ENCODE measurements around the gene PHIP. TPM values are rescaled to one million over a fixed set of nuclear protein-coding genes. Genes with fewer than 3 reads are reported as not detected.
A peak's percentile ranks its signal among the peaks of the same experiment; 100 is the strongest.

The PHIP gene
- polyA plus RNA-seq, 6 donors from 2014 or later = 9.0 to 18.7 (median 14.5) TPM

GRCh38 chr6:79062708-79063107 is 15.3 kb downstream of the PHIP start:
- Mint-ChIP-seq H3K27ac (no peak overlapping the region), H3K27me3 (no peaks in the 10 kb centered on the region), H3K4me3 (no peak overlapping the region), H3K4me1 (peaks cover 5 to 10% (median 7%) of the 10 kb centered on the region in 3 donors), H3K9me3 (no peaks in the 10 kb centered on the region), H3K36me3 (peaks cover 13 to 19% of the 10 kb centered on the region in 2 donors)
- DNase-seq (no peak), ATAC-seq (ENCODE audit: low read depth in 2 of 2) (no peak)

- Mint-ChIP-seq H3K36me3 (peaks cover 32 to 33% of the 10 kb centered on the region in 2 donors), H3K27ac (no peak overlapping the region), H3K4me3 (no peak overlapping the region), H3K9me3 (peaks cover 0 to under 1% (median 0%) of the 10 kb centered on the region in 7 donors), H3K4me1 (peaks cover 7 to 9% (median 7%) of the 10 kb centered on the region in 3 donors), H3K27me3 (no peaks in the 10 kb centered on the region)
- ATAC-seq (ENCODE audit: low read depth in 2 of 2) = no peak
- no peak for DNase-seq
Measured at GRCh38 chr6:79057746-79058145, 20.3 kb downstream of the PHIP start.

GRCh38 chr6:79056226-79056625 is 21.8 kb downstream of the PHIP start:
- Mint-ChIP-seq H3K27me3 (no peaks in the 10 kb centered on the region), H3K27ac (peak overlapping the region in 4 of 6 donors; percentile 33 to 66 (median 42)), H3K4me1 (peaks cover 9 to 13% (median 10%) of the 10 kb centered on the region in 3 donors), H3K9me3 (peaks cover 0 to 10% (median 3%) of the 10 kb centered on the region in 7 donors), H3K4me3 (no peak overlapping the region), H3K36me3 (peaks cover 41 to 46% of the 10 kb centered on the region in 2 donors)
- ATAC-seq (ENCODE audit: low read depth in 2 of 2) (no peak), DNase-seq (no peak)

- H3K36me3 Mint-ChIP-seq = peaks cover 16% of the 10 kb centered on the region in 2 donors
Measured at GRCh38 chr6:79048611-79049010, 29.4 kb downstream of the PHIP start.

GRCh38 chr6:79047072-79047471 is 31.0 kb downstream of the PHIP start:
- no peak for DNase-seq
- Mint-ChIP-seq H3K27me3 (no peaks in the 10 kb centered on the region), H3K27ac (peak overlapping the region in 1 of 6 donors; percentile 59), H3K9me3 (peaks cover 0 to 3% (median 1%) of the 10 kb centered on the region in 7 donors), H3K36me3 (peaks cover 6% of the 10 kb centered on the region in 2 donors), H3K4me1 (peaks cover 9 to 20% (median 16%) of the 10 kb centered on the region in 3 donors), H3K4me3 (no peak overlapping the region)
- no peak for ATAC-seq (ENCODE audit: low read depth in 2 of 2)

More at GRCh38 chr6:79048611-79049010, 29.4 kb downstream of the PHIP start:
- Mint-ChIP-seq H3K4me1 (peaks cover 7 to 15% (median 8%) of the 10 kb centered on the region in 3 donors), H3K9me3 (peaks cover 0 to 10% (median 3%) of the 10 kb centered on the region in 7 donors), H3K27ac (peak overlapping the region in 3 of 6 donors; percentile 11 to 93 (median 49)), H3K4me3 (no peak overlapping the region), H3K27me3 (no peaks in the 10 kb centered on the region)
- ATAC-seq (ENCODE audit: low read depth in 2 of 2) = no peak
- no peak for DNase-seq

- Mint-ChIP-seq H3K9me3 (no peaks in the 10 kb centered on the region), H3K4me3 (no peak overlapping the region), H3K27me3 (no peaks in the 10 kb centered on the region), H3K27ac (peak overlapping the region in 3 of 6 donors; percentile 8 to 77 (median 50)), H3K4me1 (peaks cover 7 to 17% (median 16%) of the 10 kb centered on the region in 3 donors), H3K36me3 (peaks cover 0 to 4% of the 10 kb centered on the region in 2 donors)
- DNase-seq (no peak), ATAC-seq (ENCODE audit: low read depth in 2 of 2) (no peak)
Measured at GRCh38 chr6:79045966-79046365, 32.1 kb downstream of the PHIP start.

GRCh38 chr6:79042799-79043126 is 35.3 kb downstream of the PHIP start:
- H3K27me3 Mint-ChIP-seq = no peaks in the 10 kb centered on the region
- no peak overlapping the region for H3K4me3 Mint-ChIP-seq
- no peak overlapping the region for H3K27ac Mint-ChIP-seq
- H3K4me1 Mint-ChIP-seq = peaks cover 10 to 22% (median 16%) of the 10 kb centered on the region in 3 donors
- peaks cover 12 to 17% of the 10 kb centered on the region in 2 donors for H3K36me3 Mint-ChIP-seq
- ATAC-seq (ENCODE audit: low read depth in 2 of 2) = no peak
- no peaks in the 10 kb centered on the region for H3K9me3 Mint-ChIP-seq
- DNase-seq = no peak

GRCh38 chr6:79042088-79042798 is 35.8 kb downstream of the PHIP start:
- peaks cover 12 to 18% of the 10 kb centered on the region in 2 donors for H3K36me3 Mint-ChIP-seq
- ATAC-seq (ENCODE audit: low read depth in 2 of 2) = no peak

GRCh38 chr6:79040083-79040482 is 38.0 kb downstream of the PHIP start:
- DNase-seq = no peak
- H3K4me3 Mint-ChIP-seq = no peak overlapping the region
- H3K4me1 Mint-ChIP-seq = peaks cover 6 to 32% (median 12%) of the 10 kb centered on the region in 3 donors
- no peak for ATAC-seq (ENCODE audit: low read depth in 2 of 2)
- no peak overlapping the region for H3K27ac Mint-ChIP-seq
- H3K36me3 Mint-ChIP-seq = peaks cover 18 to 23% of the 10 kb centered on the region in 2 donors
- H3K9me3 Mint-ChIP-seq = peaks cover 0 to 4% (median 0%) of the 10 kb centered on the region in 7 donors
- no peaks in the 10 kb centered on the region for H3K27me3 Mint-ChIP-seq

More at GRCh38 chr6:79042088-79042798, 35.8 kb downstream of the PHIP start:
- Mint-ChIP-seq H3K4me3 (no peak overlapping the region), H3K4me1 (peaks cover 10 to 23% (median 16%) of the 10 kb centered on the region in 3 donors), H3K27ac (no peak overlapping the region), H3K9me3 (no peaks in the 10 kb centered on the region), H3K27me3 (no peaks in the 10 kb centered on the region)
- DNase-seq = no peak

- no peak for ATAC-seq (ENCODE audit: low read depth in 2 of 2)
- Mint-ChIP-seq H3K4me3 (no peak overlapping the region), H3K36me3 (peaks cover 22 to 23% of the 10 kb centered on the region in 2 donors), H3K9me3 (peaks cover 0 to 4% (median 0%) of the 10 kb centered on the region in 7 donors), H3K4me1 (peaks cover 2 to 31% (median 17%) of the 10 kb centered on the region in 3 donors), H3K27ac (no peak overlapping the region), H3K27me3 (no peaks in the 10 kb centered on the region)
- DNase-seq = no peak
Measured at GRCh38 chr6:79038061-79038460, 40.0 kb downstream of the PHIP start.

- DNase-seq = no peak
- no peak overlapping the region for H3K4me3 Mint-ChIP-seq
- H3K27me3 Mint-ChIP-seq = no peaks in the 10 kb centered on the region
- peaks cover 4 to 38% (median 26%) of the 10 kb centered on the region in 3 donors for H3K4me1 Mint-ChIP-seq
- H3K9me3 Mint-ChIP-seq = peaks cover 0 to 4% (median 0%) of the 10 kb centered on the region in 7 donors
- ATAC-seq (ENCODE audit: low read depth in 2 of 2) = no peak
- peaks cover 32 to 35% of the 10 kb centered on the region in 2 donors for H3K36me3 Mint-ChIP-seq
- peak overlapping the region in 1 of 6 donors; percentile 17 for H3K27ac Mint-ChIP-seq
Measured at GRCh38 chr6:79034865-79035264, 43.2 kb downstream of the PHIP start.

GRCh38 chr6:79033279-79033678 is 44.8 kb downstream of the PHIP start:
- H3K4me3 Mint-ChIP-seq = no peak overlapping the region
- peak overlapping the region in 1 of 6 donors; percentile 14 for H3K27ac Mint-ChIP-seq
- H3K4me1 Mint-ChIP-seq = peaks cover 6 to 30% (median 28%) of the 10 kb centered on the region in 3 donors
- H3K36me3 Mint-ChIP-seq = peaks cover 29 to 30% of the 10 kb centered on the region in 2 donors
- ATAC-seq (ENCODE audit: low read depth in 2 of 2) (no peak), DNase-seq (no peak)
- peaks cover 0 to 4% (median 0%) of the 10 kb centered on the region in 7 donors for H3K9me3 Mint-ChIP-seq
- H3K27me3 Mint-ChIP-seq = no peaks in the 10 kb centered on the region

GRCh38 chr6:79031821-79032590 is 46.0 kb downstream of the PHIP start:
- no peaks in the 10 kb centered on the region for H3K27me3 Mint-ChIP-seq
- no peak for ATAC-seq (ENCODE audit: low read depth in 2 of 2)
- H3K27ac Mint-ChIP-seq = peak overlapping the region in 1 of 6 donors; percentile 45
- H3K4me1 Mint-ChIP-seq = peaks cover 6 to 36% (median 27%) of the 10 kb centered on the region in 3 donors
- H3K9me3 Mint-ChIP-seq = peaks cover 0 to 4% (median 0%) of the 10 kb centered on the region in 7 donors
- peaks cover 30 to 32% of the 10 kb centered on the region in 2 donors for H3K36me3 Mint-ChIP-seq
- no peak overlapping the region for H3K4me3 Mint-ChIP-seq
- no peak for DNase-seq

All from naive B cell (primary cell).